ENCODE data around the gene RAE1. TPM values are rescaled to one million over a fixed set of nuclear protein-coding genes. Genes with fewer than 3 reads are reported as not detected.

The RAE1 gene
- total RNA-seq, 1 donor from 2014 or later = 14.6 TPM

- no peak for DNase-seq (ENCODE audit: missing footprints)
- intact Hi-C loops (cut with DNase I) = no loop called here
- ATAC-seq = no peak
Measured at GRCh38 chr20:57353351-57353750, 2.3 kb downstream of the RAE1 start.

GRCh38 chr20:57361517-57361916 is 10.5 kb downstream of the RAE1 start:
- intact Hi-C loops (cut with DNase I) = no loop called here
- no peak for DNase-seq (ENCODE audit: missing footprints)
- ATAC-seq = no peak

- intact Hi-C loops (cut with DNase I) = no loop called here
Measured at GRCh38 chr20:57364451-57364850, 13.4 kb downstream of the RAE1 start.

GRCh38 chr20:57369596-57369995 is 18.5 kb downstream of the RAE1 start:
- no peak for ATAC-seq
- intact Hi-C loops (cut with DNase I) = no loop called here

More at GRCh38 chr20:57364451-57364850, 13.4 kb downstream of the RAE1 start:
- DNase-seq (ENCODE audit: missing footprints) = no peak
- ATAC-seq = no peak

GRCh38 chr20:57370316-57370715 is 19.3 kb downstream of the RAE1 start:
- intact Hi-C loops (cut with DNase I) = loop anchor here (10.0 kb wide), 1 partner anchor 224 kb away; no protein-coding TSS in a partner anchor
- ATAC-seq = no peak
- DNase-seq (ENCODE audit: missing footprints) = no peak

More at GRCh38 chr20:57369596-57369995, 18.5 kb downstream of the RAE1 start:
- no peak for DNase-seq (ENCODE audit: missing footprints)

GRCh38 chr20:57371363-57371762 is 20.3 kb downstream of the RAE1 start:
- no peak for ATAC-seq
- intact Hi-C loops (cut with DNase I) = loop anchor here (10.0 kb wide), 1 partner anchor 223 kb away; no protein-coding TSS in a partner anchor

GRCh38 chr20:57372157-57372556 is 21.1 kb downstream of the RAE1 start:
- DNase-seq (ENCODE audit: missing footprints) = no peak
- intact Hi-C loops (cut with DNase I) = loop anchor here (10.0 kb wide), 1 partner anchor 223 kb away; no protein-coding TSS in a partner anchor
- ATAC-seq = no peak

More at GRCh38 chr20:57371363-57371762, 20.3 kb downstream of the RAE1 start:
- DNase-seq (ENCODE audit: missing footprints) = no peak

GRCh38 chr20:57372581-57373350 is 21.7 kb downstream of the RAE1 start:
- DNase-seq (ENCODE audit: missing footprints) (no peak), ATAC-seq (no peak)
- intact Hi-C loops (cut with DNase I) = loop anchor here (10.0 kb wide), 1 partner anchor 222 kb away; no protein-coding TSS in a partner anchor

GRCh38 chr20:57374343-57374930 is 23.4 kb downstream of the RAE1 start:
- DNase-seq (ENCODE audit: missing footprints) (no peak), ATAC-seq (no peak)
- intact Hi-C loops (cut with DNase I) = loop anchor here (10.0 kb wide), 1 partner anchor 220 kb away; no protein-coding TSS in a partner anchor

GRCh38 chr20:57374931-57375651 is 24.0 kb downstream of the RAE1 start:
- intact Hi-C loops (cut with DNase I) = loop anchor here (10.0 kb wide), 1 partner anchor 220 kb away; no protein-coding TSS in a partner anchor
- DNase-seq (ENCODE audit: missing footprints) (peak; percentile 83), ATAC-seq (peak; percentile 75)

GRCh38 chr20:57375652-57376230 is 24.7 kb downstream of the RAE1 start:
- DNase-seq (ENCODE audit: missing footprints) = no peak

GRCh38 chr20:57377350-57377749 is 26.3 kb downstream of the RAE1 start:
- DNase-seq (ENCODE audit: missing footprints) = no peak
- no peak for ATAC-seq
- intact Hi-C loops (cut with DNase I) = loop anchor here (10.0 kb wide), 1 partner anchor 217 kb away; no protein-coding TSS in a partner anchor

More at GRCh38 chr20:57375652-57376230, 24.7 kb downstream of the RAE1 start:
- intact Hi-C loops (cut with DNase I) = loop anchor here (10.0 kb wide), 1 partner anchor 219 kb away; no protein-coding TSS in a partner anchor
- ATAC-seq = no peak

GRCh38 chr20:57378107-57378506 is 27.1 kb downstream of the RAE1 start:
- DNase-seq (ENCODE audit: missing footprints) = no peak
- intact Hi-C loops (cut with DNase I) = loop anchor here (10.0 kb wide), 1 partner anchor 217 kb away; no protein-coding TSS in a partner anchor
- no peak for ATAC-seq

GRCh38 chr20:57378646-57379262 is 27.7 kb downstream of the RAE1 start:
- intact Hi-C loops (cut with DNase I) = loop anchor here (10.0 kb wide), 1 partner anchor 216 kb away; no protein-coding TSS in a partner anchor
- DNase-seq (ENCODE audit: missing footprints) (no peak), ATAC-seq (no peak)

- intact Hi-C loops (cut with DNase I) = loop anchor here (10.0 kb wide), 1 partner anchor 216 kb away; no protein-coding TSS in a partner anchor
- DNase-seq (ENCODE audit: missing footprints) (no peak), ATAC-seq (no peak)
Measured at GRCh38 chr20:57379263-57379647, 28.2 kb downstream of the RAE1 start.

- intact Hi-C loops (cut with DNase I) = no loop called here
- ATAC-seq (no peak), DNase-seq (ENCODE audit: missing footprints) (peak; percentile 11)
Measured at GRCh38 chr20:57380081-57380750, 29.2 kb downstream of the RAE1 start.
